WTC11 (cell line): ENCODE data around the gene CLTCL1. TPM values are rescaled to one million over a fixed set of nuclear protein-coding genes. Genes with fewer than 3 reads are reported as not detected.

ENCODE experiments used
- ATAC-seq: fragments of 200-7000 bp; cut with Tn5 transposase; 2 replicates; pipeline ENCODE4 v1.10.0; 2021; ENCODE audit warnings: mild to moderate bottlenecking, moderate library complexity
- CTCF ChIA-PET: fragments of 300-600 bp; sonication (Branson Sonifier 250); formaldehyde crosslinking; loops from one replicate; lab custom pipeline; 2021; ENCODE audit warnings: antibody characterized with exemption; lab: Charles Lee
- POLR2A ChIA-PET: fragments of 350-600 bp; sonication (Branson Sonifier 250); formaldehyde crosslinking; loops from one replicate; lab custom pipeline; 2021; ENCODE audit warnings: antibody characterized with exemption; lab: Charles Lee
- DNase-seq: peaks from one replicate; pipeline ENCODE4 v3.0.0; 2021; ENCODE audit warnings: low spot score
- H3K27ac Mint-ChIP-seq: 2 replicates; pipeline ENCODE4 v1.8.0; 2021; ENCODE audit warnings: mixed read lengths
- H3K27me3 Mint-ChIP-seq: 2 replicates; pipeline ENCODE4 v1.8.0; 2021; ENCODE audit warnings: low read depth, mild to moderate bottlenecking, moderate library complexity, mixed read lengths
- H3K36me3 Mint-ChIP-seq: 2 replicates; pipeline ENCODE4 v1.8.0; 2021; ENCODE audit warnings: mixed read lengths
- H3K4me1 Mint-ChIP-seq: 2 replicates; pipeline ENCODE4 v1.8.0; 2022; ENCODE audit warnings: mixed read lengths
- H3K4me3 Mint-ChIP-seq: 2 replicates; pipeline ENCODE4 v1.8.0; 2021; ENCODE audit warnings: mild to moderate bottlenecking, moderate library complexity, mixed read lengths
- H3K9me3 Mint-ChIP-seq: 2 replicates; pipeline ENCODE4 v1.8.0; 2021; ENCODE audit warnings: mixed read lengths
- CTCF ChIP-seq: fragments of 200-600 bp; IDR thresholded peaks from 2 replicates; pipeline ENCODE4 v1.8.0; 2022; ENCODE audit warnings: antibody characterized with exemption
- E2F1 ChIP-seq: sonication (generic); formaldehyde crosslinking; IDR thresholded peaks from 2 replicates; pipeline ENCODE4 v1.8.0; 2022; ENCODE audit warnings: mild to moderate bottlenecking, missing genetic modification reagents
- ESRRA ChIP-seq: sonication (generic); formaldehyde crosslinking; IDR thresholded peaks from 2 replicates; pipeline ENCODE4 v1.8.1; 2022; ENCODE audit warnings: mild to moderate bottlenecking, missing genetic modification reagents, borderline replicate concordance
- FOXP1 ChIP-seq: sonication (generic); formaldehyde crosslinking; IDR thresholded peaks from 2 replicates; pipeline ENCODE4 v1.8.0; 2022; ENCODE audit warnings: missing genetic modification reagents, mild to moderate bottlenecking, moderate library complexity, borderline replicate concordance
- GTF2I ChIP-seq: fragments of 250-450 bp; sonication (Bioruptor Pico); conservative IDR thresholded peaks from 2 replicates; pipeline ENCODE4 v1.4.0; 2021; ENCODE audit warnings: mild to moderate bottlenecking
- MLX ChIP-seq: sonication (generic); formaldehyde crosslinking; IDR thresholded peaks from 2 replicates; pipeline ENCODE4 v1.8.1; 2023; ENCODE audit warnings: mild to moderate bottlenecking, missing genetic modification reagents, moderate library complexity
- NFYB ChIP-seq: sonication (generic); formaldehyde crosslinking; conservative IDR thresholded peaks from 2 replicates; pipeline ENCODE4 v1.8.0; 2022; ENCODE audit warnings: low read depth, missing genetic modification reagents
- PRDM15 ChIP-seq: sonication (generic); formaldehyde crosslinking; IDR thresholded peaks from 2 replicates; pipeline ENCODE4 v1.8.0; 2022; ENCODE audit warnings: missing genetic modification reagents
- RELA ChIP-seq: sonication (generic); formaldehyde crosslinking; IDR thresholded peaks from 2 replicates; pipeline ENCODE4 v1.8.1; 2022; ENCODE audit warnings: missing genetic modification reagents, mild to moderate bottlenecking, borderline replicate concordance
- RORB ChIP-seq: fragments of 250-450 bp; sonication (Bioruptor Pico); IDR thresholded peaks from 2 replicates; pipeline ENCODE4 v1.9.0; 2021; ENCODE audit warnings: mild to moderate bottlenecking
- SMAD3 ChIP-seq: sonication (generic); formaldehyde crosslinking; IDR thresholded peaks from 2 replicates; pipeline ENCODE4 v1.8.0; 2022; ENCODE audit warnings: missing genetic modification reagents, mild to moderate bottlenecking, borderline replicate concordance
- USF1 ChIP-seq: sonication (generic); formaldehyde crosslinking; IDR thresholded peaks from 2 replicates; pipeline ENCODE4 v1.8.0; 2022; ENCODE audit warnings: mild to moderate bottlenecking, missing genetic modification reagents
- ZBTB21 ChIP-seq: sonication (generic); formaldehyde crosslinking; IDR thresholded peaks from 2 replicates; pipeline ENCODE4 v1.8.1; 2023; ENCODE audit warnings: mild to moderate bottlenecking, missing genetic modification reagents, borderline replicate concordance
- ZNF138 ChIP-seq: sonication (generic); formaldehyde crosslinking; conservative IDR thresholded peaks from 2 replicates; pipeline ENCODE4 v1.8.1; 2022; ENCODE audit warnings: mild to moderate bottlenecking, moderate library complexity, missing genetic modification reagents
- ZNF532 ChIP-seq: fragments of 250-450 bp; sonication (Bioruptor Pico); IDR thresholded peaks from 2 replicates; pipeline ENCODE4 v1.9.0; 2021; ENCODE audit warnings: mild to moderate bottlenecking, borderline replicate concordance
- ZNF671 ChIP-seq: fragments of 250-450 bp; sonication (Bioruptor Pico); IDR thresholded peaks from 2 replicates; pipeline ENCODE4 v1.8.0; 2021; ENCODE audit warnings: mild to moderate bottlenecking
- total RNA-seq: library from RNA; stranded (reverse); gene quantifications from 3 replicates; pipeline ENCODE4 v1.2.3, GENCODE V29; 2021

Gene CLTCL1
- total RNA-seq, 1 experiment from 2014 or later, result 15.5 TPM

GRCh38 chr22:19204640-19205039 is 86.9 kb downstream of the CLTCL1 start:
- Mint-ChIP-seq H3K27ac (no peak overlapping the region), H3K4me1 (0 out of 2 replicates have a peak, but pooled peaks cover 2% of the 10 kb centered on the region), H3K27me3 (no peaks in the 10 kb centered on the region)
- POLR2A ChIA-PET, result no interaction called here
- DNase-seq, result no peak
- TF ChIP-seq ZNF671 (CRISPR knock-in tag), result no peak
- TF ChIP-seq NFYB (CRISPR knock-in tag), result no peak
- TF ChIP-seq GTF2I, result no peak
- TF ChIP-seq SMAD3 (CRISPR knock-in tag), result no peak
- TF ChIP-seq CTCF, result no peak
- no peak for TF ChIP-seq USF1 (CRISPR knock-in tag)
- no peak for TF ChIP-seq MLX (CRISPR knock-in tag)
- no peak for TF ChIP-seq RELA (CRISPR knock-in tag)
- no peak for TF ChIP-seq ESRRA (CRISPR knock-in tag)
- TF ChIP-seq FOXP1 (CRISPR knock-in tag), result no peak
- no peak for TF ChIP-seq E2F1 (CRISPR knock-in tag)
- no peak for TF ChIP-seq PRDM15 (CRISPR knock-in tag)
- TF ChIP-seq ZNF138 (CRISPR knock-in tag), result no peak
- TF ChIP-seq ZNF532 (CRISPR knock-in tag), result no peak
- no peak for TF ChIP-seq ZBTB21
- TF ChIP-seq RORB, result no peak
- TF ChIP-seq, all 79 proteins: peak for 0
- CTCF ChIA-PET, result interaction anchor here (1.4 kb wide), 1 partner anchor 25 kb away, joined by 5 read pairs; no protein-coding TSS in a partner anchor
- H3K9me3 Mint-ChIP-seq, result peaks cover 5% of the 10 kb centered on the region
- H3K36me3 Mint-ChIP-seq, result peaks cover 20% of the 10 kb centered on the region
- H3K4me3 Mint-ChIP-seq, result no peak overlapping the region
- ATAC-seq, result no peak
